GM23338 (cell line): ENCODE measurements around the gene RYR3.

Source experiments
- CREB1 ChIP-seq: fragments of 250-450 bp; sonication (Bioruptor Pico); IDR thresholded peaks from 2 replicates; pipeline ENCODE4 v1.5.0; 2020; ENCODE audit warnings: low read depth, mild to moderate bottlenecking, moderate library complexity
- CTCF ChIP-seq, 2 experiments: fragments of 200-600 bp in 1 of 2; sonication (generic) in 1 of 2; conservative IDR thresholded peaks; 2 replicates each; pipeline versions ENCODE4 v1.5.1 to v1.6.1; 2016 to 2017; ENCODE audit warnings: antibody characterized with exemption in 2 of 2, low read depth in 2 of 2, mild to moderate bottlenecking in 2 of 2, moderate library complexity in 1 of 2
- ETS1 ChIP-seq: IDR thresholded peaks from 2 replicates; pipeline ENCODE4 v1.6.1; 2016; ENCODE audit warnings: antibody characterized with exemption
- EZH2 ChIP-seq: fragments of 200-600 bp; sonication (generic); IDR thresholded peaks from one replicate; pipeline ENCODE4 v1.8.0; 2017; ENCODE audit warnings: antibody characterized with exemption, mild to moderate bottlenecking, low read depth; ENCODE audit not compliant: unreplicated experiment
- EZH2phosphoT487 ChIP-seq: fragments of 200-600 bp; sonication (generic); IDR thresholded peaks from one replicate; pipeline ENCODE4 v1.8.1; 2018; ENCODE audit warnings: antibody characterized with exemption; ENCODE audit not compliant: unreplicated experiment
- JUNB ChIP-seq: IDR thresholded peaks from one replicate; pipeline ENCODE4 v1.6.1; 2016; ENCODE audit warnings: antibody characterized with exemption; ENCODE audit not compliant: unreplicated experiment
- NANOG ChIP-seq: IDR thresholded peaks from 2 replicates; pipeline ENCODE4 v1.6.1; 2016; ENCODE audit warnings: antibody characterized with exemption, borderline replicate concordance
- POLR2AphosphoS5 ChIP-seq: IDR thresholded peaks from 2 replicates; pipeline ENCODE4 v1.6.1; 2016; ENCODE audit warnings: antibody characterized with exemption, low read depth
- REST ChIP-seq: IDR thresholded peaks from one replicate; pipeline ENCODE4 v1.6.1; 2018; ENCODE audit warnings: antibody characterized with exemption; ENCODE audit not compliant: unreplicated experiment
- STAT1 ChIP-seq: IDR thresholded peaks from one replicate; pipeline ENCODE4 v1.6.1; 2016; ENCODE audit warnings: antibody characterized with exemption; ENCODE audit not compliant: unreplicated experiment
- ZNF114 ChIP-seq: fragments of 250-450 bp; sonication (Bioruptor Pico); IDR thresholded peaks from 2 replicates; pipeline ENCODE4 v1.5.0; 2020; ENCODE audit warnings: mild to moderate bottlenecking, moderate library complexity

GRCh38 chr15:33852094-33852493 is 541.3 kb downstream of the RYR3 start:
- TF ChIP-seq EZH2 (no peak), CTCF (conservative IDR thresholded peaks at IDR 0.05; ENCODE audit: low read depth in 2 of 2) (no peak), POLR2AphosphoS5 (no peak), EZH2phosphoT487 (no peak), NANOG (no peak), JUNB (no peak), REST (no peak), CREB1 (CRISPR knock-in tag) (no peak), ETS1 (no peak), ZNF114 (CRISPR knock-in tag) (no peak), STAT1 (no peak)
